ENCODE results near the gene INPPL1.

GRCh38 chr11:72231396-72232259 is 7.1 kb downstream of the INPPL1 start:
- TF ChIP-seq CTCF (IDR thresholded peaks at IDR 0.05; ENCODE audit: extremely low read depth in 1 of 2, insufficient read depth in 1 of 2, low read depth in 1 of 2, low read length in 2 of 2), result no peak
- no peak for TF ChIP-seq POLR2AphosphoS5 (IDR thresholded peaks at IDR 0.05; ENCODE audit: insufficient read depth, low read depth, low read length)

All from endothelial cell of umbilical vein (primary cell).